IPS-18c (cell line): ENCODE results near the gene GRM7.

Experiments
- H3K4me3 ChIP-seq: 2 replicates; pipeline ENCODE4 v1.7.0; 2013; ENCODE audit warnings: low read depth, mild to moderate bottlenecking, low read length, moderate library complexity; ENCODE audit not compliant: insufficient read depth
- H3K9me3 ChIP-seq: one replicate; pipeline ENCODE4 v1.6.1; 2013; ENCODE audit warnings: mild to moderate bottlenecking, low read length, moderate library complexity; ENCODE audit not compliant: control insufficient read depth, insufficient read depth

GRM7 gene

DNA sequence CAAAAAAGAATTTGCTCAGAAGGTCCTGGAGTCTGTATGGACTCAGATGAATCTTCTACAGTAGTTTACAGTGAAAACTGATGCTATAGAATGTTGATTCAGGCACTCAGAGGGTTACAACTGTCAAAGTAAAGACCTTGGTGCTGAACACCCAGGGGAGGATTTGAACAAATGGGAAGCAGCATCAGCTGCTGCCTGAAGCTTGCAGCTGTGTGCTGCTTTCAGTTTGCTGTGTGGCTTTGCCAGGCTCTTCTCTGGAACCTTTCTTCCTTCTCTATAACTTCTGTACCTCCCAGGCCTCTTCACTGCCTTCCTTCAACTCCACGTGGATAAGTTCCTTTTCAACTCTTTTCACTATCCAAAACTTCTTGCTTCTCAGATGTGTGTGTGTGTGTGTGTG is 214.2 kb downstream of the GRM7 start:
- Histone ChIP-seq H3K9me3 (no peaks in the 10 kb centered on the region), H3K4me3 (no peak overlapping the region)

DNA sequence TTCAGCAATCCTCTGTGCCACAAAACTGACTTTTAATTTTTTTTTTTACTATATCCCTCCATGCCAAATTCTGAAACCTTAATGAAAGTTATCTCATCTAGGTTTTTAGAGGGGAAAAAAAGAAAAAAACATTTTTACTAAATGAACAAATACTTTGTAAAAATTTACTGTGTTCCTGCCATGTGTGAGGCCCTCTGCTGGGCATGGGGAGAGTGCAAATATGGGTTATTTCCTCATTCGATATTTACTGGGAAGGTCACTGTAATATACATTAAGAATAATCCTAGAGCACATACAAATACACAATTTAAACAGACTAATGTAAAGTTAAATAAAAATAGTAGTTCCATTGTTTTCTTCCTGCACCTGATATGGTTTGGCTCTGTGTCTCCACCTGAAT is 215.0 kb downstream of the GRM7 start:
- no peaks in the 10 kb centered on the region for H3K9me3 ChIP-seq
- H3K4me3 ChIP-seq = no peak overlapping the region

DNA sequence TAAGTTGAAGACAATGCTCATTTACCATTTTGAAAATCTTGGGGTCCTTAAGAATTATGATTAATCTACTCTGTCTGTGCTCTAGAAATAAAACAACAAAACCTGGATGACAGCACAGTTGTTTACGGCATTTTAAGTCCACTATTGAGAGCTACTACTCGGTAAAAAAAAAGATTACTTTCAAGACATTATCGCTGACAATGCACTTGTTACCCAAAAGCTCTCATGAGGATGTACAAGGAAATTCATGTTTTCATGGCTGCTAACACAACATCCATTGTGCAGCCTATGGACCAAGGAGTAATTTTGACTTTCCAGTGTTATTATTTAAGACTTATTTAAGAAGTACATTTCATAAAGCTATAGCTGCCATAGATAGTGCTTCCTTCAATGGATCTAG is 221.3 kb downstream of the GRM7 start:
- Histone ChIP-seq H3K9me3 (no peaks in the 10 kb centered on the region), H3K4me3 (no peak overlapping the region)

DNA sequence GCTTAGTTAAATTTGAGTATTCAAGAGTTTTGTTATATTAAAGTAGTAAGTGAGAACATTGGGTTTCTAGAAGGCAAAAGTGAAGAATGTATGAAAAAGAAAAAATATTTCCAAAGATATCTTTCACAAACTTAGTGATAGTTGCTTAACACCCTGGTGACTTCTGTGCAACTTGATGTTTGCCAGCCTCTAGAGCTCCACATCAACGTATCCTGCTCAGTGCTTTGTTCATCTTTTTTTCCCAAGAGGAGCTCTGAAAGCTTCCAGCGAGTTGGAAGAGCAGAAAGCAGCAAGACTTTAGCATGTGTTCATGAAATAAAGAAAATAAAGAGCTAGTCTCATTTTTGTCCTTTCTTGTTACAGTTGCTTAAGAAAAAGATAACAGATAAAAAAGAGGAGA is 225.5 kb downstream of the GRM7 start:
- Histone ChIP-seq H3K9me3 (no peaks in the 10 kb centered on the region), H3K4me3 (no peak overlapping the region)

DNA sequence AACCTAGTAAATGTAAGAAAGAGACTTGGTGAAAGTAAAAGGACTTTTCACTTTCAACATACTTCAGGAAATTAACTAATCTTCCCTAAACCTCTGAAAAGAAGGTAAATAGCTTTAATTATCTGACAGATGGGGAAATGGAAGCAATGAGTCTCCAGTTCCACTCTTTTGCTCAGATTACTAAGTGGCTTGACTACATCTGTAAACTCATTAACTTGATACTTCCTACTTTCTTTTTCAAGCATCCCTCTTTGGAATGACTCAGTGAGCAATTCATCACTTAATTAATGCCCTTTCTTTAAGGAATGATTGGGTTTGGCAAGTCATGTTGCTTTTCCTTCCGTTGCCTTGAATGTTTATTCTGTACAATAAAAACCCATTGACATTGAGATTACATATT is 234.2 kb downstream of the GRM7 start:
- Histone ChIP-seq H3K9me3 (no peaks in the 10 kb centered on the region), H3K4me3 (no peak overlapping the region)

DNA sequence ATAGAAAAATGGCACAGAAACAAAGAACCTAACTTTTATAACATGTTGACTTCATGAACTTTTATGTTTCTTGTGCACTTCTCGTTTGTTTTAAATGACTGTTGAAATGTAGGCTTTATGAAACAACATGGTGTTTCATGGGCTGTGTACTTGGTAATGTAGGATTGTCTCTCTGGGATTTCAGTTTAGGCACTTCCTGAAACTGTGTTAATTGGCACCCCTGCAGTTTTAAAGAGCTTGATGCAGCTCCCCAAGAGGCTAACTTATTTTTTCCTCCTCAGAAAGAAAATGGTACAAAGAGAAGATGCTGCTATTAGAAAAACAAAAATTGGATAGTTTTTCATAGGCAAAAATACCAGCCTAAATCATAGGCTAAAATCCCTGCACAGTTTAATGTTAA is 239.2 kb downstream of the GRM7 start:
- no peak overlapping the region for H3K4me3 ChIP-seq
- no peaks in the 10 kb centered on the region for H3K9me3 ChIP-seq

DNA sequence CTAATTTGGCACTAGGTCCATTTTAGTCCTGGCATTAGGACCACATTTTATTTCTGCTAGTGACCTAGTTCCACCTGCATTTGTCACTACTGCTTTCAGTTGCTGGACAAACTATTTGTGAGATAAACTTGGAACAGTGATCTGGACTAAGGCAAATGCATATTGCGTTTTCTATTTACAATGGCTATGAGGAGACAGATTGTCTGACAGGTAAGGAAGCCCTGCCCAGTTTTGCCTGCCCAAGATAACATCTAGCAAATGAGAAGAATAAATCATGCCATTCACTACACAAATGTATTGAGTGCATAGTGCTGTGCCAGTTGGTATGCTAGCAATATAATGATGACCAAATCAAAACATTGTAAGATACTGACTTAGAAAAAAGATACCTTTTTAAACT is 245.7 kb downstream of the GRM7 start:
- Histone ChIP-seq H3K9me3 (no peaks in the 10 kb centered on the region), H3K4me3 (no peak overlapping the region)

DNA sequence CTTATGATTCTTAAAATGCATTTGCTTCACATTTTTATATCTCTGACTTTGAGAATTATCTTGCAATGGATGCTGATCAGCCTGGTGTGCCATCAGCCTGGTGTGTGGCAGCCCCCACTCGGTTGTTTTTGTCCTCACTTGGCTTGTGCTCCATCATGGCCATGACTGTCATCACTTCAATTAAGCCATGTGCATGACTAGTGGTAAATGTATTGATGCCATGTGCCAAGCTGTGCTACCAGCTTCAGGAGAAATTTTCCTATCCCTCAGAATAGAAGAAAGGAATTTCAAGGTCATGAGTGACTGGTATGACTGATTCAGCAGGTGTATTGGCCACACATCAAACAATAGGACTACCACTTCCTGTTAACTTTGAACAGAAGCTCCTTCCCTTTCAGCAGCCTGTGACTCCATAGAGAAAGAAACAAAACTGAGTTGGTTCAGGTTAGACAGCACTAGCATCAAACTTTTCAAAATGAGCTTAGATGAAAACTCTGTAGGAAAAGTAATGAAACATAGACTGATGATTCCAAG is 251.7 kb downstream of the GRM7 start:
- H3K9me3 ChIP-seq = no peaks in the 10 kb centered on the region

DNA sequence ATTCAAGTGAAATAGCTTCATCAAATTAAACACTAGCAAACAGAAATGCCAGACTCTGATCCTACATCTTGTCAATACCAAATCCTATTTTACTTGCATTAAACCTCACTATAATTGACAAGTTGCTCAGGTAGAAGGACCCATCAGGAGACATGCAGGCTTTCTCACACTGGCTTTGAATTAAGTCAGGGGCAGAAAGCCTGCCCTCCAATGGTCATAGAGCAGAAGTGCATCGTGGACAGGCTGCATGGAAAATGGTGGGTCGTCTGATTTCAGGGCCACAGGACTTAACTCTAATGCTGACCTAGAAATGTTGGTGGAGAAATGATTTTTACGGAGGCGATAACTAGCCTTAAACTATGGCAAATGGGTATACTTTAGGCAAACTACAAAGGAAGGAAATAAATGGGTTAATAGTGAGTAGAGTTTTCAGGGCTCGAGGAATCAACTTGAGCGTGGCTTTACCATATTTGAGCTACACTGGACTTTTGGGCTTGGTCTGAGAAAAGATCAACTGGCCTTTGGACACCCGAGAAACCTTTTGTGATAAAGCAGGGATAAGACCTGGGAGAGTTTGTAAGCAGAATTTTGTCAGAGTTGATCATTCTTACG is 283.9 kb downstream of the GRM7 start:
- no peak overlapping the region for H3K4me3 ChIP-seq

More for the DNA sequence above, 251.7 kb downstream of the GRM7 start:
- H3K4me3 ChIP-seq = no peak overlapping the region

DNA sequence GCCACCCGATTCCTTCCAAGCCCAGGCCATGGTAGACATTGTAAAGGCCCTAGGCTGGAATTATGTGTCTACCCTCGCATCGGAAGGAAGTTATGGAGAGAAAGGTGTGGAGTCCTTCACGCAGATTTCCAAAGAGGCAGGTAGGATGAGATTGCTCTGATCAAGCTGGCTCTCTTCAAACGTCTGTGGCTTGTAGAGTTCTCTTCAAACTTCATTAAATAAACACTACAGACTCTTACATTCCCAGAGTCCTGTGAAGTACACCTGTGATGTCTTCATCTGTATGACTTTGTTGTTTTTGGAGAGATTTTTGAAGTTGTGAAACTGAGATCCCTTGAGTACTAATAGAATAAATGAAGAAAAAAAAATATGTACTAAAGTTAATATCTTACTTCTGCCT is 285.6 kb downstream of the GRM7 start:
- no peaks in the 10 kb centered on the region for H3K9me3 ChIP-seq
- H3K4me3 ChIP-seq = no peak overlapping the region

More for the DNA sequence above, 283.9 kb downstream of the GRM7 start:
- no peaks in the 10 kb centered on the region for H3K9me3 ChIP-seq

DNA sequence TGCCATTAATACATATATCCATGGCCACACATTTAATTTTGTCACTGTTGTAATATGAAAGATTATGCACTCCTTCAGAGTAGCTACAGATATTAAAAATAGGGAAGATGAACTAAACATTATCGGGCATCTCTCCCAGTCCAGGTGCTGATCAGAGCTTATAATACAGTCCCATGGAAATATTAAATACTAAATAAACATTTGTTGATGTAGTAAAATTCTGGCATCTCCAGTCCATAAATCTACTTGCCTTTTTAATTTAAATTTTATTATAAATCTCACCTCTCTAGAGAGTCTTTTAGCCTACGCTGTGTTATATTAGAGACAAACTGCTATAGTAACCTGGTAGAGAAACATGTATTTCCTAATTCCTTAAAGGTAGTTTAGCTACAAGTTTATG is 297.6 kb downstream of the GRM7 start:
- Histone ChIP-seq H3K9me3 (peaks cover 2% of the 10 kb centered on the region), H3K4me3 (no peak overlapping the region)

DNA sequence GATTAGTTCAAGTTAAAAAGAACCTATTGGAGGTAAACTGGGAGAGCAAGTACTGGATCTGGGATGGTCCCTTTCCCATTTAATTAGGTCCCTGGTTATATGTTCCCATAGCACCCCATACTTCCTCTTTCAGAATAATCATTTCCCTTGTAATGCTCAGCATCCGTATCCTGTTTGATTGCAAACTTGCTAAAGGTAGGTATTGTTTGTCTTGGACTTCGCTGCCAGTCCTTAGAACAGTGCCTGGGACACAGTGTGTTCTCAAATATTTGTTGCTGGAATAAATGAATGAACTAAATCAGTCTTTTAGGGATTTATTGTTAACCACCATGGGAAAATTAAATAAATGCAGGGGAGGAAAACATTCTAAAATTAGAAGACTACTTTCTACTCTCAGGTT is 299.8 kb downstream of the GRM7 start:
- no peak overlapping the region for H3K4me3 ChIP-seq
- H3K9me3 ChIP-seq = peaks cover 2% of the 10 kb centered on the region

DNA sequence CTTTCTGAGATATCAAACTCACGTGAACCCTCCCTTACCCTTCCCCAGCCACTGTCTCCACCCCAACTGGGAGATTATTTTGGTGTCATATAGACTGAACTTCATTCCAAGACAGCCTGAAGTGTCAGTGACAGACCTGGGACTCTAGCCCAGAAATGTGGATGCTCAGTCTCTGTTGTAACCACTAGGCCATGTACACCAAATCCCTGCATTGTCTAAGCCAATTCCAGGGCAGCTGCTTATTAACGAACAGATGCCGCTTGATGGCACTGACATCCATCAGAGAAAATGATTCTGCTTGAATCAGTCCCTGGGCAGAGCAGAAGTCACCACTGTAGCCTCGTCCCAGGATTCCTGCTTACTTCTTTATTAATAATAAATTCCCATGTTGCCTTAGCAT is 305.5 kb downstream of the GRM7 start:
- H3K9me3 ChIP-seq = no peaks in the 10 kb centered on the region
- H3K4me3 ChIP-seq = no peak overlapping the region

DNA sequence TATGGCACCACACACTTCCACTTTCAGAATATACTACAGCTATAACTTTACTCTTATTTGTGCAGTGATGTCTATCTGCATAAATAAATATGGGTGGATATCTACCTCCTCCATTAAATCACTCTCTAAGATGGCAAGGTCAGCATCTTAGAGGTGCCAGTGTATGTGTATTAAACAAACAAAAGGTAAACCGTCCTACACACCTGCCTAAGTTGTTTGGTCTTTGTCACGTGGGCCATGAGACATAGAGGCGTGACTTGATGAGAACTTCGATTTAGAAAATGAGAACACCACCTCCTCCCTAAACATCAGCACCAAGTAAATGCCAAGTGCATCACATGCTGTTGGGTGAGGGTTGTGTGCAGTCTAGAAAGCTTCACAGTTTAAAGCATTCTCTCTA is 310.6 kb downstream of the GRM7 start:
- H3K4me3 ChIP-seq = no peak overlapping the region
- H3K9me3 ChIP-seq = no peaks in the 10 kb centered on the region

DNA sequence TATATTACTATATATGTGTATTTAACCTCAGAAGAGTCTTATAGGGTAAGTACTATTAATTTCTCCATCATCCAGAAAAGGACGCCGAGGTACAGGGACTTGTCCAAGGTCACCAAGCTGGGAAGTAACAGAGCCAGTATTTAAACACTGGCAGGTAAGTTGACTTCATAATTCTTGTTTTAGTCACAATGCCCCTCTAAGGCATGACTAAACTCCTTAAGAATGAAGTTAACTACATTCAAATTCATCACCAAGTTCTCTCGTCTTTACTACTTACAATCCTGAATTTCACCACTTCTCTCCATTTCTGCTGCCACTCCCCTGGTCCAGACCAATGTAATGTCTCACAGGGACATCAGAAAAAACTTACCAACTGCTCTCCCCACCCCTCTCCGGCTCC is 312.1 kb downstream of the GRM7 start:
- Histone ChIP-seq H3K9me3 (no peaks in the 10 kb centered on the region), H3K4me3 (no peak overlapping the region)

DNA sequence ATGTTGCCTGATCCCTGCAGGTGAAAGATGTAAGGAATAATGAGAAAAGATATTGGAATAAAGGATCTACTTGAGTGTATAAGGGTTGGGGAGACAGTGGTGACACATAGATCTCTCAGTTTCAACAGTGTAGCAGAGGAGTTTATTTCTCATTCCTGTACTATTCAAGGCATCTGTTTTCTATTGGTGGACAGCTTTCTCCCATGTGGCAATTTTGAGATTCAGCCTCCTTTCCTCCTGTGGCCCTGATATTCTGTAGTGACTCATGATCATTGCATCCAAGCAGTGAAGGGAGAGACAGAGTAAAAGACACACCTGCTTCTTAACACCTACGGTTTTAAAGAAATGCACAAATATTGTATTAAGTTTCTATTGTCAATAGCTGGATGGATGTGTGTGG is 327.6 kb downstream of the GRM7 start:
- H3K4me3 ChIP-seq = no peak overlapping the region

DNA sequence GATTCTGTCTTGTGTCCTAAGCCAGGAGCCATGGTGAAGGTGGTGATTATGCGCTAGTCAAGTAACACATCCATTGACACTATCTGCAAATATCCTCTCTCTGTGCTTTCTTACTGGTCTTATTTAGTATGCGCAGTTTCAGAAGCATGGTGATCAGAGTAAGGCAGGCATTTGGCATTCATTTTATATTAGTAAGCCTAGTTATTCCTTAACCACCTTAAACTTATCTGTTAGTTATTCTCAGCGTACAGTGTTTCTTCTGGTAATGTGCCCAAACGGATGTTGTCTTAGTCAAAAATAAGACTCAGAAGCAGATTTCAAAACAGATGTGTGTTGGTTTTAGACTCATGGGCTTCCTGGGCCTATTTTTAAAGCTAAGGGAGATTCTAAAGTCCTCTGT is 329.2 kb downstream of the GRM7 start:
- H3K9me3 ChIP-seq = no peaks in the 10 kb centered on the region
- no peak overlapping the region for H3K4me3 ChIP-seq

More for the DNA sequence above, 327.6 kb downstream of the GRM7 start:
- no peaks in the 10 kb centered on the region for H3K9me3 ChIP-seq

DNA sequence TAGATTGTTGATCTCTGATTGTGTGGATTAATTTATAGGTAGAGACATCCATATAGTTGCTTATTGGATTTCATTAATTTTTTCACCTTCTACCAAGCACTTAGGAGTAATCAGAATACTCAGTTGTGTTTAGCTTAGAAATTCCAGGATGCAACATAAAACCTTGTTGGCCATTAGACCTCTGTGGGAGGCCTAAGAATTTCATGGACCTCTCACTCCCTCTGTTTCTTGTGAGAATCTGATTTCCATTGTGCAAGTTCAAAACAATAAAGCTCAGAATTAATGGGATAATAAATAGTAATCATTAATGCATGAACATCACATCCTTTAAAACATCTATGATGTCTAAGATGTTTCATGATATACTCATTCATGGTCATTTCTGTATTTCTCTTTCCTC is 332.4 kb downstream of the GRM7 start:
- Histone ChIP-seq H3K9me3 (no peaks in the 10 kb centered on the region), H3K4me3 (no peak overlapping the region)
